Measurements from ENCODE around the gene CALY.

The CALY gene

DNA sequence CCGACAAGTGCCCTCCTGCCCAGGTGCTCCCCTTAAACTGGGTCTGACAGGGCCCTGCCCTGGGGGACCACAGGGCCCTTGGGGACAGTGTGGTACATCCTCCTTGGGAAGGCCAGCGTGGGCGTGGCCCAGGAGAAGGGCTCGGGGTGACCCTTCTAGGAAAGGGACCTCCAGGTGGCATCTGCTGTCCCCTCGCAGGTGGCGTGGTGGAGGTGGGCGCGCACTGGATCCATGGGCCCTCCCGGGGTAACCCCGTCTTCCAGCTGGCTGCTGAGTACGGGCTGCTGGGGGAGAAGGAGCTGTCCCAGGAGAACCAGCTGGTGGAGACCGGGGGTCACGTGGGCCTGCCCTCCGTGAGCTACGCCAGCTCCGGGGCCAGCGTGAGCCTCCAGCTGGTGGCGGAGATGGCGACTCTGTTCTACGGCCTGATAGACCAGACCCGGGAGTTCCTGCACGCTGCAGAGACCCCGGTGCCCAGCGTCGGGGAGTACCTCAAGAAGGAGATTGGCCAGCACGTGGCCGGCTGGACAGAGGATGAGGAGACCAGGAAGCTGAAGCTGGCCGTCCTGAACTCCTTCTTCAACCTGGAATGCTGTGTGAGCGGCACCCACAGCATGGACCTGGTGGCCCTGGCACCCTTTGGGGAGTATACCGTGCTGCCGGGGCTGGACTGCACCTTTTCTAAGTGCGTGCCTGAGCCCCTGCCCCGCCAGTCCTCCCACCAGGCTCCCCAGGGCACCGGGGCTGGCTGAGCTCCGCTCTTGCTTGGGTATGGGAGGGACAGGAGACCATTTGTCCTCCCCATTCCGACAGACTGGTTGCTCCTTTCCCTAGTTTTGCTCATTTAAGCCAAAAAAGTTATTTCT lies 43.3 kb upstream of the CALY start:
- Histone ChIP-seq H3K9me3 (no peaks in the 10 kb centered on the region), H3K4me1 (peaks cover 0 to 22% (median 18%) of the 10 kb centered on the region in 4 donors), H3K36me3 (peaks cover 4 to 23% (median 14%) of the 10 kb centered on the region in 3 donors), H3K27ac (peak overlapping the region; percentile 64 to 77), H3K27me3 (no peaks in the 10 kb centered on the region), H3K4me3 (peak overlapping the region; percentile 81 to 96)
- DNase-seq, result no peak
- intact Hi-C loops (cut with DNase I; ENCODE audit: low total_unique reads), result loop anchor here (5.0 kb wide), 2 partner anchors 73 to 118 kb away; partner anchors contain the start of genes TUBGCP2 and ZNF511
- TF ChIP-seq, protein P1, sequence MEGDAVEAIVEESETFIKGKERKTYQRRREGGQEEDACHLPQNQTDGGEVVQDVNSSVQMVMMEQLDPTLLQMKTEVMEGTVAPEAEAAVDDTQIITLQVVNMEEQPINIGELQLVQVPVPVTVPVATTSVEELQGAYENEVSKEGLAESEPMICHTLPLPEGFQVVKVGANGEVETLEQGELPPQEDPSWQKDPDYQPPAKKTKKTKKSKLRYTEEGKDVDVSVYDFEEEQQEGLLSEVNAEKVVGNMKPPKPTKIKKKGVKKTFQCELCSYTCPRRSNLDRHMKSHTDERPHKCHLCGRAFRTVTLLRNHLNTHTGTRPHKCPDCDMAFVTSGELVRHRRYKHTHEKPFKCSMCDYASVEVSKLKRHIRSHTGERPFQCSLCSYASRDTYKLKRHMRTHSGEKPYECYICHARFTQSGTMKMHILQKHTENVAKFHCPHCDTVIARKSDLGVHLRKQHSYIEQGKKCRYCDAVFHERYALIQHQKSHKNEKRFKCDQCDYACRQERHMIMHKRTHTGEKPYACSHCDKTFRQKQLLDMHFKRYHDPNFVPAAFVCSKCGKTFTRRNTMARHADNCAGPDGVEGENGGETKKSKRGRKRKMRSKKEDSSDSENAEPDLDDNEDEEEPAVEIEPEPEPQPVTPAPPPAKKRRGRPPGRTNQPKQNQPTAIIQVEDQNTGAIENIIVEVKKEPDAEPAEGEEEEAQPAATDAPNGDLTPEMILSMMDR (IDR thresholded peaks at IDR 0.05), result no peak

DNA sequence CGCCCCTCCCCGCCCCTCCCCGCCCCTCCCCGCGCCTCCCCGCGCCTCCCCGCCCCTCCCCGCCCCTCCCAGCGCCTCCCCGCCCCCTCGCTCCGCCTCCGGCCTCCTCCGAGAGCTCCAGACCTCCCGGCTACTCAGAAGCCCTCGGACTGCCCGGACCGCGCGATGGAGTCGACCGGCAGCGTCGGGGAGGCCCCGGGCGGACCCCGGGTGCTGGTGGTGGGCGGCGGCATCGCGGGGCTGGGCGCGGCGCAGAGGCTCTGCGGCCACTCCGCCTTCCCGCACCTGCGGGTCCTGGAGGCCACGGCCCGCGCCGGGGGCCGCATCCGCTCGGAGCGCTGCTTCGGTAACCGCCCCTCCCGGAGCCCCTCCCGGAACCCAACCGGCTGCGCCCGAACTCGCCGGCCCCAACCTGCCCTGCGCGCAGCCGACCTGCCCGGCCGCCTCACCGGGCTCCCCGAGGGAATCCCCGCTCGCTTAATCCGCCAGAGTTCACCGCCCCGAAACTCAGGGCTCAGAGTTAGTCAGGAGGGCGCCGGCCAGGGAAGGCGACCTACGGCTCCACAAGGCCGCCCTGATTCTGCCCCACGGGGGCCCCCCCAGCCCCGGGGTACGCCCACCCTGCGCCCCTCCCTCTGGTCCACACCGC lies 42.6 kb upstream of the CALY start, which contains the start of gene PAOX:
Gene PAOX, plus strand, starts transcription at position 111 of the 649 bp plus-strand sequence. Its CDS starts 55 bp downstream, at position 166.
- H3K4me3 ChIP-seq, result peak within 1 kb of the TSS; percentile 81 to 96
- DNase-seq, result peak; percentile 57 to 83
- H3K27me3 ChIP-seq, result no peaks in the 10 kb centered on the region
- peak within 1 kb of the TSS; percentile 82 to 95 for H3K27ac ChIP-seq
- peaks cover 0 to 22% (median 18%) of the 10 kb centered on the region in 4 donors for H3K4me1 ChIP-seq
- TF ChIP-seq, protein P1 (IDR thresholded peaks at IDR 0.05), result no peak
- H3K9me3 ChIP-seq, result no peaks in the 10 kb centered on the region
- H3K36me3 ChIP-seq, result peaks cover 4 to 15% (median 9%) of the 10 kb centered on the region in 3 donors
- intact Hi-C loops (cut with DNase I; ENCODE audit: low total_unique reads), result loop anchor here (5.0 kb wide), 1 partner anchor 117 kb away; no protein-coding TSS in a partner anchor

DNA sequence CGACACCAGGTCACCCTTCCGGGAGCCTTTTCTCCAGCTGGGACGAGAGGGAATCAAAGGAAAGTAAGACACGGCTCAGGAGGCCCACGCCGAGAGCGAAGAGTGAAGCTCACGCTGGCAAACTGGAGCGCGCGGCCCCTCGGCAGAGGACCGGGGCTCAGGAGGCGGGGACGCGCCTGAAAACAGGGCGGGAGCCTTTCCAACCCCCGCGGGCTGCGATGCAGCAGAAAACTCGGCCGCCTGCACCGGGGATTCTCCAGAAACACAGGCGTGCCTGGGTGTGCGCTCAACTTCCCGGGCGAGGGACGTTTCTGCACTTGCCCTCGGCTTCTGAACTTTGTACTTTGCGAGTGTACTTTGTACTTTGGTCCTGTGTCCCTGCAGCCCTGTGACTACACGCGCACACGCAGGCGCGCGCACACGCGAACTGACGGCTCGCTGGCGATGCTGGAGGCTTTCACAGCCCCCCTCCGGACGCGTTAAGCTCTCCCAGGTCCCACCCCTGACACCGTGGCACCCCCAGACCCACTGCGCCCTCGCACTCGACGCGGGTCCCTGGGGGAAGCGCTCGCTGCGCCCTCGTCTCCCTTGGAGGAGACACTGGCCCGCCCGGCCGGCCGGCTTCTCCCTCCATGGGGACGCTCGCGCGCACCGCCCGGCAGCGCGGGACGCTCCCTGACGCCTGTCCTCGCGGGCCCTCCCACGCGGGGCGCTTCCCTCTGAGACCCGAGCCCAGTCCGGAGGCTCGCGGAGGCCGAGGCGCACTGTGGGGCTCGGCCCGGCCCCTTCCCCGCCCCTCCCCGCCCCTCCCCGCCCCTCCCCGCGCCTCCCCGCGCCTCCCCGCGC lies 41.8 kb upstream of the CALY start:
- Histone ChIP-seq H3K36me3 (peaks cover 0 to 7% (median 3%) of the 10 kb centered on the region in 3 donors), H3K27ac (peak overlapping the region; percentile 82 to 95), H3K9me3 (no peaks in the 10 kb centered on the region), H3K4me1 (peaks cover 0 to 28% (median 21%) of the 10 kb centered on the region in 4 donors), H3K4me3 (peak overlapping the region; percentile 81 to 96), H3K27me3 (no peaks in the 10 kb centered on the region)
- TF ChIP-seq, protein P1 (IDR thresholded peaks at IDR 0.05), result no peak
- peak in 1 of 2 donors; percentile 82 for DNase-seq
- intact Hi-C loops (cut with DNase I; ENCODE audit: low total_unique reads), result loop anchor here (5.0 kb wide), 1 partner anchor 116 kb away; no protein-coding TSS in a partner anchor

DNA sequence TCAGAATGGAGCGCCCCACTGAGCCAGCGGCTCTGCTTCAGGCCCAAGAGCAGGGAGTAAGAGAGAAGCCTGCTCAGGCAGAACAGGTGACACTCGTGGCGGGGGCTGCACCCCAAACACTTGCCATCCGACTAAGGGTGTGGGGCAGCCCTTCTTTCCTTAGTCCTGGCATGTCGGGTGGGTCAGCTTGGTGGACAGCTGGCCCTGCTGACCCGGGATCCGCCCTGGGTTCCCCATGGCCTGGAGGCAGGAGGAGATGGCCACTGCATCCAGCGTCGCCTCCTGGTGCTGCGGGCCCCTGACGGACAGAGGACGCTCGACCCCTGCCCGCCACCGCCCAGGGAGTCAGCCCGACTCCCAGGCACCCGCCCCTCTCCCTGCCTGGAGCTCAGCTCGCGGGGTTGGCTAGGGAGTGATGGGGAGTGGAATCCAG lies 41.1 kb upstream of the CALY start:
- H3K4me3 ChIP-seq, result peak overlapping the region; percentile 81 to 96
- intact Hi-C loops (cut with DNase I; ENCODE audit: low total_unique reads), result loop anchor here (5.0 kb wide), 1 partner anchor 116 kb away; no protein-coding TSS in a partner anchor

More for the DNA sequence above, 41.1 kb upstream of the CALY start:
- DNase-seq, result no peak
- TF ChIP-seq, protein P1 (IDR thresholded peaks at IDR 0.05), result no peak
- Histone ChIP-seq H3K4me1 (peaks cover 0 to 28% (median 21%) of the 10 kb centered on the region in 4 donors), H3K36me3 (peaks cover 0 to 3% (median 3%) of the 10 kb centered on the region in 3 donors), H3K9me3 (no peaks in the 10 kb centered on the region), H3K27ac (peak overlapping the region; percentile 82 to 95), H3K27me3 (no peaks in the 10 kb centered on the region)
